HL-60 (cell line): Measurements from ENCODE around the gene PDE3A.

Experiments used
- DNase-seq, 2 experiments: peaks; one replicate each; pipeline ENCODE4 v3.0.0-alpha.2; 2010 to 2020; ENCODE audit warnings: low read depth in 1 of 2, low spot score in 1 of 2
- H3K27ac ChIP-seq: fragments of 250-450 bp; sonication (Bioruptor Pico); replicated peaks from 2 replicates; pipeline ENCODE4 v1.5.1; 2020; ENCODE audit warnings: mild to moderate bottlenecking, moderate library complexity
- H3K27me3 ChIP-seq: fragments of 250-450 bp; sonication (Bioruptor Pico); 2 replicates; pipeline ENCODE4 v1.5.1; 2021; ENCODE audit warnings: mild to moderate bottlenecking, moderate library complexity; ENCODE audit not compliant: insufficient read depth, poor library complexity, severe bottlenecking
- H3K4me3 ChIP-seq: replicated peaks from 2 replicates; pipeline ENCODE4 v1.5.1; 2011; ENCODE audit warnings: mild to moderate bottlenecking, control low read depth, low read length; ENCODE audit not compliant: insufficient read depth
- GABPA ChIP-seq: IDR thresholded peaks from 2 replicates; pipeline ENCODE4 v1.6.1; 2012; ENCODE audit warnings: low read depth
- POLR2AphosphoS5 ChIP-seq: IDR thresholded peaks from 2 replicates; pipeline ENCODE4 v1.6.1; 2012; ENCODE audit warnings: low read depth
- SPI1 ChIP-seq: IDR thresholded peaks from 2 replicates; pipeline ENCODE4 v1.6.1; 2012; ENCODE audit warnings: low read depth, mild to moderate bottlenecking, borderline replicate concordance
- TF ChIP-seq, protein P1 (sequence below): IDR thresholded peaks from 2 replicates; pipeline ENCODE4 v1.6.1; 2012; ENCODE audit warnings: low read depth; ENCODE audit not compliant: insufficient replicate concordance
- TF ChIP-seq, protein P2 (sequence below): IDR thresholded peaks from one replicate; pipeline ENCODE4 v1.5.1; 2011; ENCODE audit warnings: low read length, control low read depth, inconsistent platforms; ENCODE audit not compliant: insufficient read depth

The PDE3A gene

DNA sequence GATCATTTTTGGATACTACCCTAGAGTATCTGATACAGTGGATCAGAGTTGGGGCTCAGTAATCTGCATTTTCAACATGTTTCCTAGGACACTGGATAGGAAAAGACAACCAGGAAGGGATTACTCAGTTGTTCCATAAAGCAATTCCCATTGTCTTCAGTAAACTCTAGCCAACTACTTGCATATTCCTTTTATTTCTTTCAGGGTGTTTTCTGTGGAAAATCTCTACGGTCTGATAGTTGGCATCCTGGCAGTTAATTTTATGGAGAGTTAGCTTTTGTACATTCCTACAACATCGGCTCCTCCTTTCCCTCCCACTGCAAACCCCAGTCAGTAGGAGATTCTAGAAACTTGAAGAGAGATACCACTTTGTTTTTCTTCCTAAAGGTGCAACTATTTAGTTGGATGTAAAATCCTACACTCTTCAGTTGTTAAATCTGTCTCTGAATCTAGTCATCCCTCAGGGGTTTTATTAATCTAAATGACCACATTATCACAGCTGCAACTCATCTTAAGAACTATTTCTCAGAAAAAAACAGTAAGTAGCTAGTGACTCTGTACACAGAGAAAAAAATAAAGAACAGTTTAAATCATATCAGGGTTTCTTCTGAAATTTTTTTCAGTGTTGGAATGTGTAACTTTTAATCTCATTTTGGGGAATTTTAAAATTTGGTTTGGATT, 103.9 kb downstream of the PDE3A start:
- DNase-seq = no peak
- Histone ChIP-seq H3K27ac (no peak overlapping the region), H3K4me3 (no peak overlapping the region), H3K27me3 (no peaks in the 10 kb centered on the region)
- TF ChIP-seq SPI1 (no peak), GABPA (no peak), POLR2AphosphoS5 (no peak)
- TF ChIP-seq, protein P1, sequence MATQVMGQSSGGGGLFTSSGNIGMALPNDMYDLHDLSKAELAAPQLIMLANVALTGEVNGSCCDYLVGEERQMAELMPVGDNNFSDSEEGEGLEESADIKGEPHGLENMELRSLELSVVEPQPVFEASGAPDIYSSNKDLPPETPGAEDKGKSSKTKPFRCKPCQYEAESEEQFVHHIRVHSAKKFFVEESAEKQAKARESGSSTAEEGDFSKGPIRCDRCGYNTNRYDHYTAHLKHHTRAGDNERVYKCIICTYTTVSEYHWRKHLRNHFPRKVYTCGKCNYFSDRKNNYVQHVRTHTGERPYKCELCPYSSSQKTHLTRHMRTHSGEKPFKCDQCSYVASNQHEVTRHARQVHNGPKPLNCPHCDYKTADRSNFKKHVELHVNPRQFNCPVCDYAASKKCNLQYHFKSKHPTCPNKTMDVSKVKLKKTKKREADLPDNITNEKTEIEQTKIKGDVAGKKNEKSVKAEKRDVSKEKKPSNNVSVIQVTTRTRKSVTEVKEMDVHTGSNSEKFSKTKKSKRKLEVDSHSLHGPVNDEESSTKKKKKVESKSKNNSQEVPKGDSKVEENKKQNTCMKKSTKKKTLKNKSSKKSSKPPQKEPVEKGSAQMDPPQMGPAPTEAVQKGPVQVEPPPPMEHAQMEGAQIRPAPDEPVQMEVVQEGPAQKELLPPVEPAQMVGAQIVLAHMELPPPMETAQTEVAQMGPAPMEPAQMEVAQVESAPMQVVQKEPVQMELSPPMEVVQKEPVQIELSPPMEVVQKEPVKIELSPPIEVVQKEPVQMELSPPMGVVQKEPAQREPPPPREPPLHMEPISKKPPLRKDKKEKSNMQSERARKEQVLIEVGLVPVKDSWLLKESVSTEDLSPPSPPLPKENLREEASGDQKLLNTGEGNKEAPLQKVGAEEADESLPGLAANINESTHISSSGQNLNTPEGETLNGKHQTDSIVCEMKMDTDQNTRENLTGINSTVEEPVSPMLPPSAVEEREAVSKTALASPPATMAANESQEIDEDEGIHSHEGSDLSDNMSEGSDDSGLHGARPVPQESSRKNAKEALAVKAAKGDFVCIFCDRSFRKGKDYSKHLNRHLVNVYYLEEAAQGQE = no peak
- TF ChIP-seq, protein P2, sequence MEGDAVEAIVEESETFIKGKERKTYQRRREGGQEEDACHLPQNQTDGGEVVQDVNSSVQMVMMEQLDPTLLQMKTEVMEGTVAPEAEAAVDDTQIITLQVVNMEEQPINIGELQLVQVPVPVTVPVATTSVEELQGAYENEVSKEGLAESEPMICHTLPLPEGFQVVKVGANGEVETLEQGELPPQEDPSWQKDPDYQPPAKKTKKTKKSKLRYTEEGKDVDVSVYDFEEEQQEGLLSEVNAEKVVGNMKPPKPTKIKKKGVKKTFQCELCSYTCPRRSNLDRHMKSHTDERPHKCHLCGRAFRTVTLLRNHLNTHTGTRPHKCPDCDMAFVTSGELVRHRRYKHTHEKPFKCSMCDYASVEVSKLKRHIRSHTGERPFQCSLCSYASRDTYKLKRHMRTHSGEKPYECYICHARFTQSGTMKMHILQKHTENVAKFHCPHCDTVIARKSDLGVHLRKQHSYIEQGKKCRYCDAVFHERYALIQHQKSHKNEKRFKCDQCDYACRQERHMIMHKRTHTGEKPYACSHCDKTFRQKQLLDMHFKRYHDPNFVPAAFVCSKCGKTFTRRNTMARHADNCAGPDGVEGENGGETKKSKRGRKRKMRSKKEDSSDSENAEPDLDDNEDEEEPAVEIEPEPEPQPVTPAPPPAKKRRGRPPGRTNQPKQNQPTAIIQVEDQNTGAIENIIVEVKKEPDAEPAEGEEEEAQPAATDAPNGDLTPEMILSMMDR = no peak

DNA sequence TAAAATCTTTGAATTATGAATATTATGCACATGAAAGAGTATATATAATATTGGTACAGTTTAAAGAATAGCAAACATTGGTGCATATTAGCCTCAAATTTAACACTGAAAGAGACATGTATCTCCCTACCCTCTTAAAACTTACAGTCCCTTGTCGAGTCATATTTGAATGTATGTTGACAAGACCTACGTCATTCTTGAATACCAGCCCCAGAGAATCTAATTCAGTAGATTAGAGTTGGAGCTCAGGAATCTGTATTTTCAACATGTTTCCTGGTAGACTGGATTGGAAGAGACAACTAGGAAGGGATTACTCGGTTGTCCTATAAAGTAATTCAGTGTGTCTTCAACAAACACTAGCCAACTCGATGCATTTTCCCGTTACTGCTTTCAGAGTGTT, 104.8 kb downstream of the PDE3A start:
- DNase-seq = no peak
- Histone ChIP-seq H3K4me3 (no peak overlapping the region), H3K27ac (no peak overlapping the region), H3K27me3 (no peaks in the 10 kb centered on the region)
- TF ChIP-seq SPI1 (no peak), POLR2AphosphoS5 (no peak)
- TF ChIP-seq, protein P2 = no peak
- TF ChIP-seq, protein P1 = no peak

DNA sequence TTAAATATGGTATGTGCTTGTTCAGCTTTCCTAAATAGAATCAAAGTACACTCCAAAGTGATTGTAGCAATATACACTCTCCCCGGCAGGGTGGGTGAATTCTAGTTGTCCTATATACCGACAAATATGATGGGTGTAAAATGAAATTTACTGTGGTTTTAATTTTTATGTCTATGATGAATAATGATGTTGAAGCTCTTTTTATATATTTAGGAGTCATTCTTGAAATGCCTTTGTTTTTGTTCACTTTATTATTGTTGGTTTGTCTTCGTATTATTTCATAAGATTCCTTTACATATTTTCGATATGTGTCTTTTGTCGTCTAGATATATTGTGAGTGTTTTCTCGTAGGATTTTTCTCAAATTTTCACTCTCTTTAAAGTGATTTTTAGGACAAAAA, 105.7 kb downstream of the PDE3A start:
- no peak overlapping the region for H3K27ac ChIP-seq
- no peak for DNase-seq
- no peaks in the 10 kb centered on the region for H3K27me3 ChIP-seq
- TF ChIP-seq SPI1 (no peak), GABPA (no peak), POLR2AphosphoS5 (no peak)
- TF ChIP-seq, protein P2 = no peak
- TF ChIP-seq, protein P1 = no peak
- no peak overlapping the region for H3K4me3 ChIP-seq
